ENCODE data around the gene TACO1. TPM values are rescaled to one million over a fixed set of nuclear protein-coding genes. Genes with fewer than 3 reads are reported as not detected.
A peak's percentile ranks its signal among the peaks of the same experiment; 100 is the strongest.

Gene TACO1
- total RNA-seq, 1 donor from 2014 or later: 18.0 TPM

- ATAC-seq: no peak
Observed at GRCh38 chr17:63601439-63602371, 1.0 kb downstream of the TACO1 start.

GRCh38 chr17:63609816-63610573 lies 9.3 kb downstream of the TACO1 start:
- ATAC-seq: no peak

- ATAC-seq: no peak
Observed at GRCh38 chr17:63610854-63611253, 10.2 kb downstream of the TACO1 start.

GRCh38 chr17:63611354-63611753 lies 10.7 kb downstream of the TACO1 start:
- no peak for ATAC-seq

- ATAC-seq: no peak
Observed at GRCh38 chr17:63613663-63614062, 13.0 kb downstream of the TACO1 start.

- ATAC-seq: peak; percentile 31
Observed at GRCh38 chr17:63621229-63621683, 20.6 kb downstream of the TACO1 start.

- peak; percentile 99 for ATAC-seq
Observed at GRCh38 chr17:63621684-63622573, 21.2 kb downstream of the TACO1 start, which contains the start of gene MAP3K3. Gene MAP3K3, plus strand, starts transcription at chr17:63622417. Its CDS starts 343 bp downstream, at chr17:63622760.

DNA sequence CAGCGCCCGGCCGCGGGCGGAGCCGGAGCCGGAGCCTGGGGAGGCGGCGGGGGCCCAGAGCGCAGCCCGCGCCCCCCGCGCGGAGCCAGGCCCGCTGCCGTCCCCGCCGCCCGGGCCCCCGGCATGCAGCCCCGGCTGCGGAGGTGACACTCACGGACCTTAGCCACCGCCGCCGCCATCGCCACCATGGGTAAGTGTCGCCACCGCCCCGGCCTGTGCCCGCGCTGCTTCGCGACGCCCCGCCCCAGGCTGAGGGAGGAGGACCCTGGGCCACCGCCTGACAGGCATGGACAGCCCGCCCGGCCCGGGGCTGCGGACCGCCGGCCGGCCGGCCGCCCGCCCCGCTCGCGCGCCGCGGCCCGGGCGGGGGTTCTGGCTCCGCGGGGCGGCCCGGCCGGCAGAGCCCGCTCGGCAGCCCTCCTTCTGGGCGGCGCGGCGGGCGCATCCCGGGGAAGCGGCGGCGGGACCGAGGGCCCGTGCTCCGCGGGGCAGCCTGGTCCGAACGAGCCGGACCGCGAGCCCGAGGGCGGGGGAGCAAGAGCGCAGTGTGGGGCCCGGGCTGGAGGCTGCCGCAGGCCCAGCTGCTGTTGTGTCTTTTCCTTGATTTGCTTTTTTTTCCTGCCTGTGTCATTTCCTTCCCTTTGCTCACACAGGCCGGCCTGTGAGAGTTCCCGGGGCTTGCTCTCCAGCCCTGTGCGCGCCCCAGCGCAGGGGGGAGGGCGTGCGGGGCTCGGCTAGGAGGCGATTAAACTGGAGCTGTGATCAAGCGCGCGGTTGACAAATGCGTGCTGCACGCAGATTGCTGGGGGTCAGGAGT lies 22.1 kb downstream of the TACO1 start:
- ATAC-seq: no peak

- ATAC-seq: no peak
Observed at GRCh38 chr17:63623786-63624530, 23.3 kb downstream of the TACO1 start.

DNA sequence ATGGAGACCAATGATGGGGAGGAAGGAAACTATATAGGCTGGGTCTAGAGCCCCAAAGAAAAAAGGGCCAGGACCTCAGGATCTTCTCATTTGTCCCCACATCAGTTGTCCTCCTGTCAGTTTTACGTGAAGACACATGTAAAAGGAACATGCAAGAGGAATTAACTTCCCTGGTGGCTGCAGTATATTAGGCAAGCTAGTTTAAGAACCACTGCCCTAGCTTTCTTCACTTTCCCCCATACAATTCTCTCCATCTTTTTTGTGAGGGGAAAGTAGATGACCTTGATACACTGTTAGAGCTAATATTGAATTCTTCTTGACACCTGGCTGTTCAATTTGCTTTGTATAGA lies 23.8 kb downstream of the TACO1 start:
- no peak for ATAC-seq

- no peak for ATAC-seq
Observed at GRCh38 chr17:63626551-63627180, 26.0 kb downstream of the TACO1 start.

- ATAC-seq: peak; percentile 91
Observed at GRCh38 chr17:63629627-63630026, 28.9 kb downstream of the TACO1 start.

- ATAC-seq: no peak
Observed at GRCh38 chr17:63631062-63631461, 30.4 kb downstream of the TACO1 start.

DNA sequence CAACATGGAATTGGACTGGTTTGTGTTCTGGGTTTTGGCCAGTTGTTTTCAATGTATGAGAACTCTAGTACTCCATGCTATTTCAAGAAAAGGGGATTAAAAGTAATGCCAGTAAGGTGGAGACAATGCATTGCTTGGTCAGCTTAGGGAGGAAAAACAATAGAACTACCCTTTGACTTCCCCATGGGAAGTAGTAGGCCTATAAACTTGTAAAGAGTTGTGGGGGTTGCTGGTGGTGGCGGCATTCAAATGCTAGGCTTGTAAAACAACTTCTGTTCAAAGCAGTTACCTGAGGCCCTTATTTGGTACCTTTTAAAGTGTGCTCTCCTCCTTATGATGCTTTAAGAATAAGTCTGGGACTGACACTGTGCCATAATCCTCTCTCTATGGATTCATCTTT lies 30.9 kb downstream of the TACO1 start:
- no peak for ATAC-seq

DNA sequence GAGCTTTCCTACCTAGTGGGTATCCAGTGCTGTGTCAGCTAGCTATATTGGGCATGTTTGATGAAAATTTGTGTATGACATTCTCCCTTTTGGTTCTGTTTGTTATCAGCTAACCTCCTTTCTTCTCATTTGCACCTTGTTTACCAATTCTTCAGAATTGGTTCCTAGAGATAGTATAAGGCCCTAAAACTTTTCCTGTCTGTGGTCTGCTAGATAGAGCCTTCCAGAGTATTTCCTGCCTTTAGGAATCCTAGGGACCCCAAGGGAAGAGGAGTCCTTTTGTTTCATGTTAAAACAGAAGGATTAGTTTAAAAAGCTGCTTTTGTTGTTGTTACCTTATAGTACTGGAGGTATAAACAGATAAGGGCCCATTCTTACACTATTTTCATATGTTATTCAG lies 33.0 kb downstream of the TACO1 start:
- no peak for ATAC-seq

GRCh38 chr17:63634163-63634562 lies 33.5 kb downstream of the TACO1 start:
- ATAC-seq: no peak

DNA sequence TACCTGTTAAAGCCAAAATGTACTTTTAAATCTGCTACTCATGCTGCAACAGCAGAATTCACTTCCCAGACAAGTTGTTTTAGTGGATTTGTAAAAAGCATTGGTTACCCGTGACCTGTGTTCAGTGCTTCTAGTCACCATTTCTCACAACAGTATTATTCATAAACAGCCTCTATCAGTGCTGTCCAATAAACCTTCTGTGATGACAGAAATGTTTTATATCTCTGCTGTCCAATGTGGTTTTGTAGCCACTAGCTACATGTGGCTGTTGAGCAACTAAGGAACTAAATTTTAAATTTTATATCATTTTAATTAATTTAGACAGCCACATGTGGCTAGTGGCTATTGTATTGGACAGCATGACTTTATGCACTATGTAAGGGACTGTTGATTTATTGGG lies 34.1 kb downstream of the TACO1 start:
- ATAC-seq: no peak

DNA sequence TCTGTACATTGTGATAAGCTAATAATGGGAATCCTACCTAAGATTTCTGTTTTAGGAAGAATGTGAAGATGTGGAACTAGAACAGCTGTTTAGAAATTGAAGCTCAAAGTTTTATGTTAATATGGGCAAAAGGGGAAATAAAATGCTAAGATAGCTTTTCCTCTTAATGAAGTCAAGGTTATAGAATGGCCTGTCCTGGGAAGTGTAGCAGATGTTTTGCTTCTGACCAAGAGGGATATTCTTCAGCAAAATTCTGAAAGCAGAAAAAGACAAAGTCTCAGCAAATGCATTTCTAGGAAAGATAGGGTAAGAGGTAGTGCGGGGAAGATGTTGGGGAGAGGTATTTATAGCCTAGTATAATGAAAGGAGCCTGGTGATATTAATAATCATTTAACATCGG lies 34.6 kb downstream of the TACO1 start:
- ATAC-seq: no peak

DNA sequence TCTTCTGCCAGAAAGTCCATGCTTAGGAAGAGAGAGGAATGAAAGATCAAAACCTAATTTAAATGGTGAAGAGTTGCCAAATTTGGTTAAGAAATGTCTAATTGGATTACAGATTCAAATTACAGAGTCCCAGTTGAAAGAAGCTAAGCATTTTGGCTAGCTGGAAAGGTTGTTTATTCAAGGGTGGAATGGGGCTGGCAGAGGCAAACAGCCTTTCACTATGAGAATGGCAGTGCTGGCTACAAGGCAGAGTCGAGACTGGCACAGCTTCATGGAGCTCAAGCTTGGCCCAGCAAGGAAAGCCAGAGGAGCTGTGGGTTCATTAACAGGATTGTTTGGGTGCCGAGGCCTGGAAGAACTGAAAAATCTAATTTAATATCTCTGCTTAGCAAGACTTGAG lies 35.1 kb downstream of the TACO1 start:
- no peak for ATAC-seq

- ATAC-seq: no peak
Observed at GRCh38 chr17:63639125-63639524, 38.4 kb downstream of the TACO1 start.
